ENCODE data around the gene CEP83. TPM values are rescaled to one million over a fixed set of nuclear protein-coding genes. Genes with fewer than 3 reads are reported as not detected.
A peak's percentile ranks its signal among the peaks of the same experiment; 100 is the strongest.

The CEP83 gene
- total RNA-seq, 2 donors from 2014 or later: 22.0 to 26.2 TPM

GRCh38 chr12:94262228-94263010, 197.2 kb downstream of the CEP83 start:
- peaks cover 5 to 22% of the 10 kb centered on the region in 2 donors for H3K36me3 Mint-ChIP-seq
- ATAC-seq (peak; percentile 79 to 80), DNase-seq (ENCODE audit: low spot score in 2 of 2) (peak; percentile 60 to 79)
- peaks cover 0 to 4% of the 10 kb centered on the region in 2 donors for H3K9me3 Mint-ChIP-seq
- peak overlapping the region; percentile 92 to 96 for H3K27ac Mint-ChIP-seq

- H3K9me3 Mint-ChIP-seq: peaks cover 0 to 4% of the 10 kb centered on the region in 2 donors
- ATAC-seq: no peak
- H3K27ac Mint-ChIP-seq: peak overlapping the region; percentile 92 to 96
- DNase-seq (ENCODE audit: low spot score in 2 of 2): no peak
- H3K36me3 Mint-ChIP-seq: peaks cover under 1 to 18% of the 10 kb centered on the region in 2 donors
Measured at GRCh38 chr12:94261786-94262185, 197.9 kb downstream of the CEP83 start.

- Mint-ChIP-seq H3K27ac (no peak overlapping the region), H3K36me3 (peaks cover 6 to 20% of the 10 kb centered on the region in 2 donors), H3K9me3 (peaks cover 0 to 4% of the 10 kb centered on the region in 2 donors)
- DNase-seq (ENCODE audit: low spot score in 2 of 2) (no peak), ATAC-seq (no peak)
Measured at GRCh38 chr12:94261119-94261518, 198.5 kb downstream of the CEP83 start.

GRCh38 chr12:94260717-94261116, 198.9 kb downstream of the CEP83 start:
- no peak overlapping the region for H3K27ac Mint-ChIP-seq
- DNase-seq (ENCODE audit: low spot score in 2 of 2) (no peak), ATAC-seq (no peak)
- no peaks in the 10 kb centered on the region for H3K9me3 Mint-ChIP-seq
- H3K36me3 Mint-ChIP-seq: peaks cover 10 to 16% of the 10 kb centered on the region in 2 donors

GRCh38 chr12:94260017-94260416, 199.7 kb downstream of the CEP83 start:
- ATAC-seq: no peak
- H3K36me3 Mint-ChIP-seq: peaks cover 10 to 13% of the 10 kb centered on the region in 2 donors
- no peak overlapping the region for H3K27ac Mint-ChIP-seq
- H3K9me3 Mint-ChIP-seq: no peaks in the 10 kb centered on the region
- DNase-seq (ENCODE audit: low spot score in 2 of 2): no peak

GRCh38 chr12:94258593-94258992, 201.1 kb downstream of the CEP83 start:
- peaks cover 10 to 11% of the 10 kb centered on the region in 2 donors for H3K36me3 Mint-ChIP-seq
- no peaks in the 10 kb centered on the region for H3K9me3 Mint-ChIP-seq
- DNase-seq (ENCODE audit: low spot score in 2 of 2) (no peak), ATAC-seq (no peak)
- H3K27ac Mint-ChIP-seq: no peak overlapping the region

Other genes with a start within 250 kb of the CEP83 start
- gene TMCC3, start 190.7 kb upstream of the CEP83 start, total RNA-seq: not detected

Data from activated naive CD4-positive, alpha-beta T cell treated with anti-CD3 and anti-CD28 coated beads, Interleukin-2, amount 50 U/mL, for 72 hours (primary cell).